CD8-positive, alpha-beta memory T cell (primary cell): ENCODE measurements around the gene SLC34A1. TPM values are rescaled to one million over a fixed set of nuclear protein-coding genes. Genes with fewer than 3 reads are reported as not detected.

Experiments
- CTCF ChIA-PET: fragments of 350-600 bp; sonication (Branson Sonifier 250); formaldehyde crosslinking; loops from one replicate; lab custom pipeline; 2021; ENCODE audit warnings: antibody characterized with exemption; lab: Charles Lee
- POLR2A ChIA-PET: fragments of 350-600 bp; sonication (Branson Sonifier 250); formaldehyde crosslinking; loops from one replicate; lab custom pipeline; 2021; ENCODE audit warnings: antibody characterized with exemption; lab: Charles Lee
- DNase-seq, 5 donors: peaks; one replicate each; pipeline versions ENCODE4 v3.0.0 to v3.0.0-alpha.2; 2020 to 2022; ENCODE audit warnings: mixed read lengths in 1 of 5
- H3K27ac ChIP-seq: one replicate; pipeline ENCODE4 v1.7.0; 2013; ENCODE audit warnings: low read depth, mild to moderate bottlenecking, low read length, moderate library complexity
- H3K27me3 ChIP-seq: 2 replicates; pipeline ENCODE4 v1.7.0; 2013; ENCODE audit warnings: low read length, mild to moderate bottlenecking; ENCODE audit not compliant: insufficient read depth, poor library complexity, severe bottlenecking
- H3K36me3 ChIP-seq: 2 replicates; pipeline ENCODE4 v1.7.0; 2013; ENCODE audit warnings: mild to moderate bottlenecking, low read length, moderate library complexity; ENCODE audit not compliant: insufficient read depth
- H3K4me1 ChIP-seq: 2 replicates; pipeline ENCODE4 v1.7.0; 2013; ENCODE audit warnings: mild to moderate bottlenecking, low read length, moderate library complexity; ENCODE audit not compliant: insufficient read depth
- H3K4me3 ChIP-seq: 2 replicates; pipeline ENCODE4 v1.7.0; 2013; ENCODE audit warnings: mild to moderate bottlenecking, low read length
- H3K9me3 ChIP-seq: 2 replicates; pipeline ENCODE4 v1.7.0; 2013; ENCODE audit warnings: mild to moderate bottlenecking, low read length
- H3K27ac Mint-ChIP-seq, 8 donors: one replicate each; pipeline ENCODE4 v1.8.0; 2020 to 2021; ENCODE audit warnings: mixed read lengths in 8 of 8, mild to moderate bottlenecking in 6 of 8, inconsistent platforms in 3 of 8, moderate library complexity in 3 of 8
- H3K27me3 Mint-ChIP-seq, 2 donors: one replicate each; pipeline ENCODE4 v1.8.0; 2020 to 2021; ENCODE audit warnings: mixed read lengths in 2 of 2, mild to moderate bottlenecking in 1 of 2, moderate library complexity in 1 of 2
- H3K36me3 Mint-ChIP-seq, 3 donors: one replicate each; pipeline ENCODE4 v1.8.0; 2020 to 2021; ENCODE audit warnings: mixed read lengths in 3 of 3, inconsistent platforms in 1 of 3, mild to moderate bottlenecking in 1 of 3
- H3K4me1 Mint-ChIP-seq, 3 donors: one replicate each; pipeline ENCODE4 v1.8.0; 2020 to 2021; ENCODE audit warnings: mixed read lengths in 3 of 3, inconsistent platforms in 1 of 3, mild to moderate bottlenecking in 1 of 3
- H3K4me3 Mint-ChIP-seq, 7 donors: one replicate each; pipeline ENCODE4 v1.8.0; 2020 to 2021; ENCODE audit warnings: mixed read lengths in 7 of 7, mild to moderate bottlenecking in 6 of 7, moderate library complexity in 4 of 7, inconsistent platforms in 2 of 7
- H3K9me3 Mint-ChIP-seq, 5 donors: one replicate each; pipeline ENCODE4 v1.8.0; 2020 to 2022; ENCODE audit warnings: mixed read lengths in 5 of 5, mild to moderate bottlenecking in 3 of 5, moderate library complexity in 2 of 5, inconsistent platforms in 1 of 5
- polyA plus RNA-seq: library from polyadenylated mRNA; unstranded; fragments of 300-500 nt; fragmentation: Illumina TruSeq; gene quantifications from one replicate; pipeline ENCODE4 v1.2.3, GENCODE V29; 2021
- total RNA-seq, 2 experiments: library from RNA; stranded (reverse); gene quantifications; one replicate each; pipeline ENCODE4 v1.2.3, GENCODE V29; 2021

The SLC34A1 gene
- total and polyA plus RNA-seq, 3 experiments from 2014 or later, result 0.09 to 0.17 TPM; not detected in 1

- ChIA-PET CTCF (interaction anchor here (1.3 to 20.8 kb wide), 6 partner anchors 13 to 55 kb away, joined by 3 to 326 read pairs (median 164); partner anchors contain the start of genes F12, GRK6, PDLIM7 and PFN3), POLR2A (interaction anchor here (1.5 to 8.6 kb wide), 4 partner anchors 10 to 39 kb away, joined by 3 to 154 read pairs (median 36); partner anchors contain the start of gene GRK6)
- peak overlapping the region in 1 of 7 donors; percentile 42 for H3K4me3 Mint-ChIP-seq
- peaks cover 40% of the 10 kb centered on the region for H3K36me3 ChIP-seq
- H3K4me1 Mint-ChIP-seq, result peaks cover 49 to 68% (median 53%) of the 10 kb centered on the region in 3 donors
- H3K27me3 Mint-ChIP-seq, result no peaks in the 10 kb centered on the region
- peaks cover 5 to 54% (median 17%) of the 10 kb centered on the region in 3 donors for H3K36me3 Mint-ChIP-seq
- no peaks in the 10 kb centered on the region for H3K9me3 Mint-ChIP-seq
- no peak for DNase-seq
- H3K27ac Mint-ChIP-seq, result peak overlapping the region in 4 of 8 donors; percentile 3 to 65 (median 56)
- H3K27ac ChIP-seq, result no peak overlapping the region
- no peaks in the 10 kb centered on the region for H3K27me3 ChIP-seq
- H3K9me3 ChIP-seq, result no peaks in the 10 kb centered on the region
- H3K4me1 ChIP-seq, result peaks cover 43% of the 10 kb centered on the region
- no peak overlapping the region for H3K4me3 ChIP-seq
Measured at GRCh38 chr5:177442066-177442826, 58.0 kb downstream of the SLC34A1 start.

DNA sequence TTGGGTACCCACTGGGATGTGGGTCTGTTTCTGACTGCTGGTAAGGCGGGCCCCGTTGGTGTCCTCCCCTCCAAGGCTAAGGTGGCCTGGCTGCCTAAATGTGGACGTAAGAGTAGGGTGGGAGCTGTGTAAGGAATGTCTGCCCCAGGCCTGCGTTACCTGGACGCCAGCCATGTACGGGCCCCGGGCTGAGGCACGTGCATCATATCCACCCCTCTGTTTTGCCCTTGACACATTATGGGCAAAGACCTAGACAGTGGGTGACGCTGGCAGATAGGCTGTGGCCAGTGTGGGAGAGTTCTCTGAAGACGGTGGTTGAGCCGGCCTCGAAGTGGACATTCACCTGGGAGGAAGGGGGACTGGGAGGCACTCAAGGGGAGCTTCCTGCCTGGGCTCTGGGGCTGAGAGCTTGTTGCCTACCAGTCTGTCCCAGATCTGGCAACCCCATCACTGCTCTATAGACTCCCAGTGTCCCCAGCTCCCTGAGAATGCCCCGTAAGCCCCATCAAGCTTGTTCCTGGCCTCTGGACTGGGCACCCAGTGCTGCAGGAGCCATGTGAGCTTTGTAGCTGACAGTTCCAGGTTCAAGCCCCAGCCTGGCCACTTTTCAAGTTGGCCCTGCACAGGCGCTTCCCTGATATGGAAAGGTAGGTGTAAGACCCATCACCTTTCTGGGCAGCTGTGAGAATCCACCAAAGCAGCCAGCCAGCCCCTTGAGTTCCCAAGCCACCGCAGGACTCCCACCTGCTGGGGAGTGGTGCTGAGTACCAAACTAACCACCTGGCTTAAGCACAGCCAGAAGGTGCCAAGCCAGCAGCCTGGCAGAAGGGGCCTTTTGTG is 59.1 kb downstream of the SLC34A1 start:
- H3K27ac ChIP-seq, result no peak overlapping the region
- H3K4me3 Mint-ChIP-seq, result peak overlapping the region in 1 of 7 donors; percentile 68
- POLR2A ChIA-PET, result interaction anchor here (0.6 to 8.6 kb wide), 6 partner anchors 12 to 210 kb away, joined by 3 to 154 read pairs (median 52); partner anchors contain the start of gene GRK6

DNA sequence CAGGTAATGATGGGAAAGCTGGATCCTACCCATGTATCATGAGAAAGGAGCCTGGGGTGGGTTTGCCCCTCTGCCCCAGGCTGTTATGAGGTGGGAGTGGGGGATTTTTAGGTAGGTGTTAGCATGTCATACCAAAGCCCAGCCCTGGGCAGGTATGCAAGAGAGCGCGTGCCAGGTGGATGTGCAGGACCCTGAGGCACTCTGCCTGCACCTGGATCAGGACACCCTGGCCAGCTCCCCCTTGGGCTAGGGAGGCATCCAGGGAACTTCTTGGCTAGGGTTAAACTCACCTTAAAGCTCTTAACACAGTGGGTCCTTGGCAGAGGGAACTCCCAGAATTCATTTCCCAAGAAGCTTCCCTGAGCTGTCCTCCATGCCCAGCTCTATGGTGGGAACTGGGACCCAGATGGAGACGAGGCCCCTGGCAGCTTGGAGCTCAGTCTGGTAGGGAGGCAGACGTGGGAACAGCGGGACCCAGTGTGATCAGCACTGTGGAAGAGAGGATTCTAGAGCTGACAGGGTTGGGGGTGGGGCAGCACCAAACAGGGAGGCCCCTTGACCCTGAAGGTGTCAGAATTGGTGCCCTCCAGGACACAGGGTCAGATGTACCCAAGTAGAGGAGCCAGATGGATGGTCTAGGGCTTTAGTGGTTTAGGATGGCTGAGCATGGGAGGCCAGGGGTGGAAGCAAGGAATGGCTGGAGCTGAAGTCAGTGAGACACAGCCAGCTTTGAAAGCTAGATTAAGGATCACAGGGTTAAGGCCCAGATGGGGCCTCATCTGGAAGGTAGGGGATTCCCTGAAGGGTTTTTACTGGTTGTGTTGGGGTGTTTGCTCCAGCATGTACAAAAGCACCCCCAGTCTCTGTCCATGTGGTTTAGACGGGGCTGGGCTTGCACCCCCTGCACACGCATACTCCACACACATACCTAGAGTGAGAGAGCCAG is 60.1 kb downstream of the SLC34A1 start:
- no peak overlapping the region for H3K4me3 ChIP-seq
- no peaks in the 10 kb centered on the region for H3K9me3 ChIP-seq
- peaks cover 46 to 63% (median 48%) of the 10 kb centered on the region in 3 donors for H3K4me1 Mint-ChIP-seq
- no peaks in the 10 kb centered on the region for H3K27me3 ChIP-seq
- H3K27ac ChIP-seq, result peak overlapping the region; percentile 66
- no peaks in the 10 kb centered on the region for H3K9me3 Mint-ChIP-seq
- peaks cover 24% of the 10 kb centered on the region for H3K36me3 ChIP-seq
- no peaks in the 10 kb centered on the region for H3K27me3 Mint-ChIP-seq
- H3K36me3 Mint-ChIP-seq, result peaks cover 5 to 34% (median 6%) of the 10 kb centered on the region in 3 donors
- peaks cover 50% of the 10 kb centered on the region for H3K4me1 ChIP-seq
- peak in 2 of 5 donors; percentile 38 to 55 for DNase-seq
- H3K27ac Mint-ChIP-seq, result peak overlapping the region; percentile 83 to 100 (median 96)
- CTCF ChIA-PET, result interaction anchor here (1.0 to 20.8 kb wide), 9 partner anchors 8 to 73 kb away, joined by 3 to 326 read pairs (median 5); partner anchors contain the start of genes F12, GRK6 and PFN3
- POLR2A ChIA-PET, result interaction anchor here (1.7 to 8.6 kb wide), 5 partner anchors 11 to 74 kb away, joined by 4 to 154 read pairs (median 57); partner anchors contain the start of gene GRK6
- peak overlapping the region in 6 of 7 donors; percentile 13 to 90 (median 68) for H3K4me3 Mint-ChIP-seq

More for the DNA sequence above, 59.1 kb downstream of the SLC34A1 start:
- H3K27me3 Mint-ChIP-seq, result no peaks in the 10 kb centered on the region
- Histone ChIP-seq H3K4me1 (peaks cover 46% of the 10 kb centered on the region), H3K27me3 (no peaks in the 10 kb centered on the region), H3K9me3 (no peaks in the 10 kb centered on the region), H3K4me3 (no peak overlapping the region), H3K36me3 (peaks cover 29% of the 10 kb centered on the region)
- no peak for DNase-seq
- H3K27ac Mint-ChIP-seq, result peak overlapping the region; percentile 50 to 100 (median 93)
- CTCF ChIA-PET, result interaction anchor here (1.1 to 20.8 kb wide), 8 partner anchors 9 to 72 kb away, joined by 3 to 326 read pairs (median 26); partner anchors contain the start of genes F12, GRK6 and PFN3
- peaks cover 48 to 66% (median 52%) of the 10 kb centered on the region in 3 donors for H3K4me1 Mint-ChIP-seq
- H3K36me3 Mint-ChIP-seq, result peaks cover 5 to 42% (median 10%) of the 10 kb centered on the region in 3 donors
- H3K9me3 Mint-ChIP-seq, result no peaks in the 10 kb centered on the region

DNA sequence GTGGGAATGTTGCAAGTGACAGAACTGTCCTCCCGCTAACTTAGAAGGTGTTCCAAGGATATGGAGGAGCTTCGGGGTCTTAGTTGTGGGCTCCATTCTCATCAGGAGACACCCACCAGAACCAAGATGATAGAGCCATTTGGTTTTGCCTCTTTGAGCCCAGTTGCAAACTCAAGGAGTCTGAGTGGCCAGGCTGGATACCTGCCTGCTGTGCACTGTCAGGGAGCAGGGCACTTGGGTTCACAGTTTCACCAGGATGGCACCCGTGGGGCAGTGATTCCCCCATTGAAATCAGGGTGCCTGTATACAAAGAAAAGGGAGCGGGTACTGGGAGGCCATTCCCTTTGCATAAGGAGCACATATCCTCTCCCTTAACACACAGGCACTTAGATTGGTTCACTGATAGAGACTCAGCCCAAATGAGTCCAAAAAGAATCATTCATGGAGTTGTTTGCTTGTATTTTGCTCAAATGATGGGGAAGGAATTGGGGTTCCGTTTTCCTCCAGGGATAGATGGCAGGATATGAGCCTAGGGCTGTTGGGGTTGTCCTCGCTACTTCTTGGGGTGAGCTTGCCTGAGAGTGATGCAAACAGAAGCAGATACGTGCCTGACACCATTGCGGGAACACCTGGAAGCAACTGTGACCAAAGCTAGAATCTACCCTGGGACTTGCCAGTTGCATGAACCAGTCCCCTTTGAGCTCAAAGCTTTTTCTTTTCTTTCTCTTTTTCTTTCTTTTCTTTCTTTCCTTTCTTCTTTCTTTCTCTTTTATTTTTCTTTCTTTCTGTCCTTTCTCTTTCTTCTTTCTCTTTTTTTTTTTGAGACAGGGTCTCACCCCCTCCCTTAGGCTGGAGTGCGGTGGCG is 61.0 kb downstream of the SLC34A1 start:
- H3K27ac ChIP-seq, result peak overlapping the region; percentile 66

GRCh38 chr5:177445917-177446199 is 61.6 kb downstream of the SLC34A1 start:
- Histone ChIP-seq H3K4me3 (peak overlapping the region; percentile 56), H3K27me3 (no peaks in the 10 kb centered on the region), H3K36me3 (peaks cover 13% of the 10 kb centered on the region), H3K9me3 (no peaks in the 10 kb centered on the region), H3K27ac (peak overlapping the region; percentile 66), H3K4me1 (peaks cover 35% of the 10 kb centered on the region)
- H3K27ac Mint-ChIP-seq, result peak overlapping the region; percentile 83 to 100 (median 98)
- H3K36me3 Mint-ChIP-seq, result peaks cover 0 to 22% (median 0%) of the 10 kb centered on the region in 3 donors
- no peaks in the 10 kb centered on the region for H3K27me3 Mint-ChIP-seq
- no peaks in the 10 kb centered on the region for H3K9me3 Mint-ChIP-seq
- ChIA-PET POLR2A (interaction anchor here (0.9 to 8.6 kb wide), 10 partner anchors 9 to 331 kb away, joined by 3 to 154 read pairs (median 8); partner anchors contain the start of genes GRK6 and LMAN2), CTCF (interaction anchor here (0.6 to 20.8 kb wide), 13 partner anchors 9 to 136 kb away, joined by 3 to 326 read pairs (median 4); partner anchors contain the start of genes F12, GRK6 and PFN3)
- H3K4me1 Mint-ChIP-seq, result peaks cover 38 to 53% (median 38%) of the 10 kb centered on the region in 3 donors
- peak in 1 of 5 donors; percentile 35 for DNase-seq
- H3K4me3 Mint-ChIP-seq, result peak overlapping the region; percentile 74 to 92 (median 85)

More for the DNA sequence above, 61.0 kb downstream of the SLC34A1 start:
- H3K4me3 Mint-ChIP-seq, result peak overlapping the region; percentile 74 to 92 (median 85)
- Histone ChIP-seq H3K4me3 (peak overlapping the region; percentile 56), H3K4me1 (peaks cover 41% of the 10 kb centered on the region), H3K27me3 (no peaks in the 10 kb centered on the region), H3K36me3 (peaks cover 17% of the 10 kb centered on the region), H3K9me3 (no peaks in the 10 kb centered on the region)
- DNase-seq, result peak in 4 of 5 donors; percentile 42 to 61 (median 54)
- peaks cover 0 to 25% (median 0%) of the 10 kb centered on the region in 3 donors for H3K36me3 Mint-ChIP-seq
- CTCF ChIA-PET, result interaction anchor here (0.8 to 20.8 kb wide), 14 partner anchors 7 to 136 kb away, joined by 3 to 326 read pairs (median 4); partner anchors contain the start of genes F12, GRK6 and PFN3
- POLR2A ChIA-PET, result interaction anchor here (0.9 to 8.6 kb wide), 11 partner anchors 8 to 330 kb away, joined by 3 to 154 read pairs (median 7); partner anchors contain the start of genes GRK6 and LMAN2
- H3K4me1 Mint-ChIP-seq, result peaks cover 38 to 54% (median 39%) of the 10 kb centered on the region in 3 donors
- no peaks in the 10 kb centered on the region for H3K27me3 Mint-ChIP-seq
- H3K9me3 Mint-ChIP-seq, result no peaks in the 10 kb centered on the region
- H3K27ac Mint-ChIP-seq, result peak overlapping the region; percentile 83 to 100 (median 98)
